ACHN (cell line): ENCODE results near the gene C1orf174.

Source experiments
- DNase-seq: peaks from one replicate; pipeline ENCODE4 v3.0.0-alpha.2; 2015
- in situ Hi-C: cut with HindIII; loops from 2 replicates; pipeline ENCODE4 v1.10.0; 2017; ENCODE audit warnings: low sequenced_read_pairs, low pct_ligation_motif_present, low pct_unique_long_range_greater_than_20kb

C1orf174 gene

GRCh38 chr1:3912809-3913685 lies 13.0 kb upstream of the C1orf174 start:
- in situ Hi-C loops, result no loop called here
- no peak for DNase-seq

DNA sequence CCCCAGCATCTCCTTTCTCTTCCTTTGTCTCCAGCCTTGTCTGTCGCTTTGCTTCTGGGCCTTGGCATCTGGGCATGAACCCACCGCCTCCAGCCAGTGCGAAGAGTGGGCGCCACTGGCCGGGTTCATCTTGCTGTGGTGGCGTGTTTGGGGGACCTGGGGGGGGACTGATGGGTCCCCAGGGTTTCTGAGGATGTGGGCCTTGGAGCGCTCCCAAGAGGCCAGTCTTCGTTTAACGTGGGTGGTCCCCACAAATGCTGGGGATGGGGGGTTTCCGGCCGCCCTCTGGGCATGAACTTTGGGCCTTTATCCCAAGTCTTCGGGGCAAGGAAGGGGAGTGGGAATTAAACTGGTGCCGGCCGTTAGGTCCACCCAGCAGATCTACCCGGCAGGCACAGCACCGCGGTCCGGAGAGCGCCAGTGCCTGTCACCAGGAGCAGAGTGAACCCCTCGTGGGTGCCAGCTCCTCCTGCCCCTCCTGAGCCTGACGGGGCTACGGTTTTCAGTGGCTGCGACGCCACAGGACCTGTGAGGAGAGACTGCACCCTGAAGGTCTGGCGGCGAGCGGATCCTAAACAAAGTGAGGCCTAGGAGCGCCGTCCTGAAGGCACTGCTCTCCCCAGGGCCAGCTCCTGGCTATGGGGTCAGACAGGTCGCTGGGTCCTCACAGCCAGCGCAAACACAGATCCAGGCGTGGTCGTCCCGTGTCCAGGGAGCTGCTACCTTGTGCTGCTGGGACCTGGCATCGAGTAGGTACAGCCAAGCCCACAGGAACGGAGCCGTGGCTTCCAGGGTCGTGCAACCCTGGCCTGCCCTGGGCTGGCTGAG lies 12.1 kb upstream of the C1orf174 start:
- DNase-seq, result no peak
- in situ Hi-C loops, result no loop called here

GRCh38 chr1:3910857-3911845 lies 11.1 kb upstream of the C1orf174 start:
- in situ Hi-C loops, result no loop called here
- peak; percentile 64 for DNase-seq

- no peak for DNase-seq
- in situ Hi-C loops, result no loop called here
Observed at GRCh38 chr1:3910049-3910731, 10.1 kb upstream of the C1orf174 start.

DNA sequence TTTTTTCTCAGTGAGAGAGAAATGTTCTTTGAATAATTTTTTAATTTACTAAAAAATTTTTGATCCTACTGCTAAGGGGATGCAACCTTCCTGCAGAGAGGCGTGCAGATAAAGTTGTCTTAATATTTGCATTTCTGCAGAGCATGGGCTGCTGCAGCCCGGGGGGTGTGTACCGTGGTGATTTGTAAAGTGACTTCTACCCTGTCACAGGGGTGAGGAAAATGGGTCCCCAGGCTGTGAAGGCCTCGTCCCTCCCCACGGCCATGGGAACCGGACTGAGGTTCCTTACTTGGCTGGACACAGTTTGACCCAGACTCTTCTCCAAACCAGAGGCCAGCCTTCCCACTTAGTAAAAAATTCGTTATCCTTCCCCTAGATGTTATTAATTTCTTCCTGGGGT lies 9.5 kb upstream of the C1orf174 start:
- in situ Hi-C loops, result no loop called here
- no peak for DNase-seq

GRCh38 chr1:3908886-3909517 lies 8.9 kb upstream of the C1orf174 start:
- no peak for DNase-seq
- in situ Hi-C loops, result no loop called here

- in situ Hi-C loops, result no loop called here
- DNase-seq, result no peak
Observed at GRCh38 chr1:3907621-3908165, 7.6 kb upstream of the C1orf174 start.

GRCh38 chr1:3907031-3907534 lies 7.0 kb upstream of the C1orf174 start:
- no peak for DNase-seq
- in situ Hi-C loops, result no loop called here

DNA sequence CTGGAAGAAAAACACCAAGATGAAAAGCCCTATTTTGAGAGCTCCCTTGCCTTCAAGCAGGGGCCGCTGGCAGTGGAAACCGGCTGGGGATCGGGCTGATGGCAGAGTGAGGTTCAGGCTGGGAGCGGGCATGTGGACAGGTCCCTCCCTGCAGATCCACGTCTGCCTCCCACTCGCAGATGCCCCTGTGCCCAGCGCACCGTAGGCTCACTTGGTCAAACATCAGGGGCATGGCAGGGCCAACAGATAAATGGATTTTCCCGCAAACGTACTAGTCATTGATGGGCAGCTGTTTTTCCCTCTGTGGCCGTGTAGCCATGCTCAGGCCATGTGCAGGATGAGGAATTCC lies 6.6 kb upstream of the C1orf174 start:
- DNase-seq, result no peak
- in situ Hi-C loops, result no loop called here

DNA sequence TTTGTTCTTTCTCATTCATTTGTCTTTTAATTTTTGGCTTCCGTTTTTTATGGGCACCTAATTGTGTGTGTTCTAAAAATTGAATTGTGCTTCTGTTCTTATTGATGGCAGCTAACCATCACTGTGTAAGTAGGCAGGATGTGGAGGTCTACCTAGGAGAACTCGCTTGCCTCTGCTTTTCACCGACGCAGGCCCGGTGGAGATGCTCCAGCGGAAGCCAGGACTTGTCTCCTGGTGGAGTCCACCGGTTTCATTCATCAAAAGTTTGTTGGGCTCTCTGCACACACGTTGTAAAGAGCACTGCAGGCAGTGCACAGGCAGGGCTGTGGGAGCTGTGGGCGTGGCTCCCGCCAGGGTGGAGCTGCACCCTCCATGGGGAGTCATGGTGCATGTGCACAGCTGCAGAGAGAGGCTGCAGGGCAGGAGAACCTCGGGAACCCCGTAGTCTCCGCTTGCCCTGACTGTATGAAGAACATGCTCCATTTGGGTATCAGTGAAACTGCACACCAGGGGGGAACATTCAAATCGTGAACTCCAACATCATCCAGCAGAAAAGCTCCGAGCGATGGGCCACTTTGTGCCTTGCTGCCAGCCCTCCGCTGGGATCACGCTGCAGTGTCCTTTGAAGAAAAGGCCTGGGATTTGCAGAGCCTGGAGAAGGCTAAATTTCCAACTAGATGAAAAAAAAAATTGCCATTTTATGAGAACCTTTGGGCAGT lies 6.0 kb upstream of the C1orf174 start:
- in situ Hi-C loops, result no loop called here

DNA sequence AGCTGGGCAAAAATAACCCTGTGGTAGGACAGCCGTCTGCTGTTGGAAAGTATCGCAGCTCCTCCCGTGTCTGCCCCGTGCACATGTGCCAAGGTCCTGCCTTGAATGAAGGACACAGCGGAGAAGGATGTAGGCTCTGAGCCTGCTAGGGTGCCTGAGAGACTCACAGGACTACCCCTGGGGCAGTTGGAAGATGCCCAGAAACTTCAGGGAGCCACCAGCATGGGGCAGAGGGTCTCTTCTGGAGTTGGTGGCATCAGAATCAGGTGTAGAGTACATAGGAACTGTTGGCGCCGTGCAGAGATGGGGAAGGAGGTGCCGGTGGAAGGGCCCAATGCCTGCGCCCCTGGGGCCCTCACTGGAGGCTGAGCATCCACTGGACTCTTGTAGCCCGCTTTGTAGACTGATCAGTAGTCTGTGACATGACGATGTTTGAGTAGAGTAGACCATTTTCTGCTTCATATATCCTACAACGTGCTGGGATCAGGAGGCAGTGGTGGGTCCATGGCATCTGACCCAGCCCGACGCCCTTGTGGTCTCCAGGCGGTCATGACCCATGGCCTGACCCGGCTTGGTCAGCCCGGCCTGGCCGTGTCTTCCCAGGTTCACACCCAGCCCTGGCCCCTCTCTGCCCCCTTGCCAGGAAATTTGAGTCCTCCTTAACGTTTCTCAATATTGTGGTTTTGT lies 5.3 kb upstream of the C1orf174 start:
- in situ Hi-C loops, result no loop called here
- no peak for DNase-seq

More for the DNA sequence above, 6.0 kb upstream of the C1orf174 start:
- no peak for DNase-seq

GRCh38 chr1:3904843-3905185 lies 4.7 kb upstream of the C1orf174 start:
- DNase-seq, result no peak
- in situ Hi-C loops, result no loop called here

- no peak for DNase-seq
- in situ Hi-C loops, result no loop called here
Observed at GRCh38 chr1:3904006-3904842, 4.2 kb upstream of the C1orf174 start.

DNA sequence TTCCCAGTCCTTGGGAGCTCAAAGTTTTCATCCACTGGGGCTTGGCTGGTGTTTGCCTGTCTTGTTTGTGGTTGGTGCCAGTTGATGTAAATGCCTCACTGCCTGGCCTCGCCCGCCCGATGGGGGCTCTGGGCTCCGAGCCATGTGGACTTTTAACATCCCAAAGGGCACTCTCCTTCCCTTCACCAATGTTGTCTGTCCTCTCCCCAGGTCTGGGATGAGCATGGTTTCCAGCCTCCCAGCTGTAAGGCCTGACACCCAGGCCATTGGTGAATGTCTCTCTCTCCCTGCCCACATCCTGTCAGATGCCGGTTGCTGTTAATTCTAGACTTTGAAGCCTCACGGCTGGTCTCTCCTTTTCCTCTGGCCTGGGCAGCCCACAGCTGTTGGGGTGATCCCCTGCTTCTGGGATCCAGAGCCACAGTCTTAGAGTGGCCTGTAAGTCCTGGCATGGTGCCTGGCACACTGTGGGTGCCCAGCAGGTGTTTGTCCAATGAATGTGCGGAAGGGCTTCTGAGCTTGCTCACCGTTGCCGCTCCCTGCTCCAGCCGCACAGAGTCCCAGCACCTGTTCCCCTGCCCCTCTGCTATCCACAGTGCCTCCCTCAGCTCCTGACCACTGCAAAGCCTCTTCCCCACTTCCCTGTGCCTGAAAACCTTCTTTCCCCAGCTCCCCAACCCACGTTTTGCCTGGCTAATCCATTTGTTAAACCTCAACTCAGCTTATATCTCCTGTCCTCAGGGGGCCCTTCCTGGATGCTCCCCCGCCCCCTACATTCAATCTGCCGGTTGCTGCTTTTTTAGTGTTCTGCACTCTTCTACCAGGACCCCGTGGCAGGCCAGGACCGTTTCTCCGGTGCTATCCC lies 3.3 kb upstream of the C1orf174 start:
- in situ Hi-C loops, result no loop called here
- no peak for DNase-seq
